Astrocyte (in vitro differentiated cells and primary cell): ENCODE data around the gene POLN. TPM values are rescaled to one million over a fixed set of nuclear protein-coding genes. Genes with fewer than 3 reads are reported as not detected.

ENCODE experiments used
- DNase-seq: peaks from one replicate; pipeline ENCODE4 v3.0.0-alpha.2; 2010; ENCODE audit warnings: low read depth
- FAIRE-seq: peaks from 2 replicates; lab custom pipeline; 2011; peaks lifted over from hg19 to GRCh38; lab: Jason Lieb, UNC
- H2AFZ ChIP-seq: 2 replicates; pipeline ENCODE4 v1.6.0; 2012; ENCODE audit warnings: low read depth, low read length, inconsistent platforms
- H3K27ac ChIP-seq: 2 replicates; pipeline ENCODE4 v1.5.1; 2011; ENCODE audit warnings: low read depth, low read length, inconsistent platforms
- H3K27me3 ChIP-seq: 2 replicates; pipeline ENCODE4 v1.6.0; 2011; ENCODE audit warnings: low read length, inconsistent platforms; ENCODE audit not compliant: insufficient read depth
- H3K36me3 ChIP-seq: 2 replicates; pipeline ENCODE4 v1.5.1; 2011; ENCODE audit warnings: low read length, inconsistent platforms; ENCODE audit not compliant: insufficient read depth
- H3K4me1 ChIP-seq: 2 replicates; pipeline ENCODE4 v1.5.1; 2011; ENCODE audit warnings: low read length, inconsistent platforms; ENCODE audit not compliant: insufficient read depth
- H3K4me2 ChIP-seq: 2 replicates; pipeline ENCODE4 v1.6.0; 2012; ENCODE audit warnings: low read length, inconsistent platforms
- H3K4me3 ChIP-seq: 2 replicates; pipeline ENCODE4 v1.5.1; 2011; ENCODE audit warnings: low read depth, mild to moderate bottlenecking, low read length, inconsistent platforms; ENCODE audit not compliant: insufficient read depth
- H3K79me2 ChIP-seq: 2 replicates; pipeline ENCODE4 v1.6.0; 2012; ENCODE audit warnings: mild to moderate bottlenecking, low read length, inconsistent platforms; ENCODE audit not compliant: insufficient read depth
- H3K9ac ChIP-seq: 2 replicates; pipeline ENCODE4 v1.6.0; 2012; ENCODE audit warnings: mild to moderate bottlenecking, low read length, inconsistent platforms
- H3K9me3 ChIP-seq: 2 replicates; pipeline ENCODE4 v1.5.1; 2012; ENCODE audit warnings: low read depth, mild to moderate bottlenecking, low read length, inconsistent platforms; ENCODE audit not compliant: insufficient read depth
- H4K20me1 ChIP-seq: 2 replicates; pipeline ENCODE4 v1.6.0; 2012; ENCODE audit warnings: low read length, inconsistent platforms; ENCODE audit not compliant: insufficient read depth
- H3K27ac Mint-ChIP-seq: one replicate; pipeline ENCODE4 v1.8.0; 2021; ENCODE audit warnings: mild to moderate bottlenecking, mixed read lengths; ENCODE audit not compliant: unreplicated experiment
- H3K27me3 Mint-ChIP-seq: one replicate; pipeline ENCODE4 v1.8.0; 2021; ENCODE audit warnings: low read depth, mixed read lengths; ENCODE audit not compliant: unreplicated experiment
- H3K36me3 Mint-ChIP-seq: one replicate; pipeline ENCODE4 v1.8.0; 2021; ENCODE audit warnings: low read depth, mixed read lengths; ENCODE audit not compliant: unreplicated experiment
- H3K4me1 Mint-ChIP-seq: one replicate; pipeline ENCODE4 v1.8.0; 2021; ENCODE audit warnings: low read depth, mixed read lengths; ENCODE audit not compliant: unreplicated experiment
- H3K4me3 Mint-ChIP-seq: one replicate; pipeline ENCODE4 v1.8.0; 2021; ENCODE audit warnings: mild to moderate bottlenecking, moderate library complexity, mixed read lengths; ENCODE audit not compliant: unreplicated experiment
- H3K9me3 Mint-ChIP-seq: one replicate; pipeline ENCODE4 v1.8.0; 2021; ENCODE audit warnings: mild to moderate bottlenecking, mixed read lengths; ENCODE audit not compliant: unreplicated experiment
- EZH2 ChIP-seq: IDR thresholded peaks from 2 replicates; pipeline ENCODE4 v1.6.1; 2012; ENCODE audit warnings: mild to moderate bottlenecking, low read length, inconsistent platforms; ENCODE audit not compliant: insufficient read depth
- total RNA-seq: library from RNA; stranded (reverse); gene quantifications from 2 replicates; pipeline ENCODE4 v1.2.1, GENCODE V29; 2021
- TF ChIP-seq, protein P1 (sequence below): IDR thresholded peaks from 2 replicates; pipeline ENCODE4 v1.5.1; 2011; ENCODE audit warnings: low read depth, mild to moderate bottlenecking, inconsistent platforms, low read length, moderate library complexity; ENCODE audit not compliant: insufficient read depth

The POLN gene
- total RNA-seq, 1 donor from 2014 or later, result 3.1 TPM

DNA sequence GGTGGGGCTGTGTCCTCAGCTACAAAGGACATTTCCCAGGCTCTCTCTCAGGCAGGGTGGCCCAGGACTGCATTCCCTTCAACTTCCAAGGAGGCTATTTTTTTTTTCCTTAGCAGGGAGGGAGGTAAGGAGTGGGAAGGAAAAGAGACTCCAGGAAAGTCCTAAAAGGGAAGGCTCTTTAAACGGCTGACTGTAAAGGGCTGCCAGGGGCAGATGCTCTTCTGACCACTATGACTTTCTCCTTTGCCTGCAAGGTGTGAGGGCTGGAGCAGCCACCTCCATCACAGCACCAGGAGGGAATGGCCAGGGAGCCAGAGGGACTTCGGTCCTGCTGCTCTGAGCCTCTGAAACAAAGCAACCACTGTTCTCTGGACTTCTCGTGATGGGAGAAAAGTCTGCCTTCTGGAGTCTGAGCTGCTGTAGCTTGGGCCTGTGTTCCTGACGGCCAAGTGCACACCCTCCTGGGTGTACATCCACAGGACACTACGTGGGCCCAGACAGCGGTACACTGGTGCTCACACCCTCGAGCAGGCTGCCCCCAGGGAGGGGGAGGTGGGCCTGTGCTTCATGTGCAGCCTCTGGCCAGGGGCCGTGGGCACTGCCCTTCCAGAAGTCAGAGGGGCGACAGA, 164.9 kb downstream of the POLN start:
- no peak for FAIRE-seq
- Histone ChIP-seq H3K9ac (no peak overlapping the region), H3K9me3 (no peaks in the 10 kb centered on the region), H3K4me3 (no peak overlapping the region), H2AFZ (no peak overlapping the region), H4K20me1 (no peaks in the 10 kb centered on the region), H3K4me2 (no peak overlapping the region), H3K27ac (no peak overlapping the region), H3K36me3 (no peaks in the 10 kb centered on the region), H3K4me1 (no peaks in the 10 kb centered on the region), H3K79me2 (no peaks in the 10 kb centered on the region), H3K27me3 (no peaks in the 10 kb centered on the region)
- peaks cover 38% of the 10 kb centered on the region for H3K27me3 Mint-ChIP-seq
- peaks cover 2% of the 10 kb centered on the region for H3K4me1 Mint-ChIP-seq
- H3K27ac Mint-ChIP-seq, result no peak overlapping the region
- H3K9me3 Mint-ChIP-seq, result no peaks in the 10 kb centered on the region
- H3K36me3 Mint-ChIP-seq, result no peaks in the 10 kb centered on the region
- no peak overlapping the region for H3K4me3 Mint-ChIP-seq
- TF ChIP-seq, protein P1, sequence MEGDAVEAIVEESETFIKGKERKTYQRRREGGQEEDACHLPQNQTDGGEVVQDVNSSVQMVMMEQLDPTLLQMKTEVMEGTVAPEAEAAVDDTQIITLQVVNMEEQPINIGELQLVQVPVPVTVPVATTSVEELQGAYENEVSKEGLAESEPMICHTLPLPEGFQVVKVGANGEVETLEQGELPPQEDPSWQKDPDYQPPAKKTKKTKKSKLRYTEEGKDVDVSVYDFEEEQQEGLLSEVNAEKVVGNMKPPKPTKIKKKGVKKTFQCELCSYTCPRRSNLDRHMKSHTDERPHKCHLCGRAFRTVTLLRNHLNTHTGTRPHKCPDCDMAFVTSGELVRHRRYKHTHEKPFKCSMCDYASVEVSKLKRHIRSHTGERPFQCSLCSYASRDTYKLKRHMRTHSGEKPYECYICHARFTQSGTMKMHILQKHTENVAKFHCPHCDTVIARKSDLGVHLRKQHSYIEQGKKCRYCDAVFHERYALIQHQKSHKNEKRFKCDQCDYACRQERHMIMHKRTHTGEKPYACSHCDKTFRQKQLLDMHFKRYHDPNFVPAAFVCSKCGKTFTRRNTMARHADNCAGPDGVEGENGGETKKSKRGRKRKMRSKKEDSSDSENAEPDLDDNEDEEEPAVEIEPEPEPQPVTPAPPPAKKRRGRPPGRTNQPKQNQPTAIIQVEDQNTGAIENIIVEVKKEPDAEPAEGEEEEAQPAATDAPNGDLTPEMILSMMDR, result no peak
- no peak for TF ChIP-seq EZH2
- DNase-seq, result no peak

DNA sequence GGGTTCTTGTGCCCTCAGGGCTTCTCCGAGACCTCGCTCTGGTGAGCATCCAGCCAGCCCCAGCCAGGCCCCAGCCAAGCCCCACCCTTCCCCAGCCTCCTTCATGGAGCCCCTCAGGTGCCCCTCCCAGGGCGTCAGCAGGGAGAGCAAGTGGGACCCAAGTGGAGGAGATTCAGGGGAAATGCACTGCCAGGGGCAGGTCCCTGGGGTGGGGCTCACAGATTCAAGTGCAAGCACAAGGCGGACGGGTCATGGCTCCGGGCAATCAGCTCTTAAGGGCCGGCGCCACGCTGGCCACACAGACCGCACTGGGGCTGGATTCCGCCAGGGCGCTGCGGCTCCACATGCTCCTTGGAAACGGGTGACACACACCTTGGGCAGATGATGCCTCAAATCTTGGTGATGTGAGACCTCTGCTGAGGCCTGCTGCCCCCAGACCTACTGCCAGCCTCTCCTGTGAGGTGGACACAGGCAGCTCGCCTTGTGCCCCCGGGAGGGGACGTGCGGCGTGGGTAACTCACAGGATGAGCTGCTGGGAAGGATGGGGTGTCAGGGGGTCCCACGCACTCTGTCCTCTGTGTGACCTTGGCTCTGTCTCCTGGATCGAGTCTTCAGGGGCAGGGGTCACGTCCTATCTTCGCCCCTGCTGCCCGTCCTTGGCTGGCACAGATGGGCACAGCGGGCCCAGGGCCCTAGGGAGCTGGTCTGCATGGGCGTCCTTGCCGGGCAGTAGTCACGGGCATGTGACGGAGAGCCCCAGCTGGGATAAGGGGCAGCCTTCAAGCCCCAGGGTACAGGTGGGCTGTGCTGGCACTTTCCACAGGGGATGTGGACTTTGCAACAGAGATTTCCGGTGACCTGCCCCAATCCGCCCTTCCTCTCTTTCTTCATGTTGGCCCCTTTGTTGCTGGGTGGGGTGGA, 165.7 kb downstream of the POLN start:
- Mint-ChIP-seq H3K27me3 (peaks cover 34% of the 10 kb centered on the region), H3K36me3 (no peaks in the 10 kb centered on the region), H3K9me3 (no peaks in the 10 kb centered on the region), H3K27ac (no peak overlapping the region), H3K4me1 (peaks cover 2% of the 10 kb centered on the region), H3K4me3 (no peak overlapping the region)
- Histone ChIP-seq H3K27ac (no peak overlapping the region), H3K9me3 (no peaks in the 10 kb centered on the region), H3K79me2 (no peaks in the 10 kb centered on the region), H3K4me2 (no peak overlapping the region), H3K9ac (no peak overlapping the region), H4K20me1 (no peaks in the 10 kb centered on the region), H3K36me3 (no peaks in the 10 kb centered on the region), H2AFZ (no peak overlapping the region), H3K4me3 (no peak overlapping the region), H3K4me1 (no peaks in the 10 kb centered on the region), H3K27me3 (peaks cover 2% of the 10 kb centered on the region)
- no peak for FAIRE-seq
- no peak for DNase-seq
- no peak for TF ChIP-seq EZH2
- TF ChIP-seq, protein P1, result no peak
